Hematopoietic multipotent progenitor cell treated with erythropoietin and hydrocortisone succinate and interleukin-3 and kit ligand, for 15 days (in vitro differentiated cells): ENCODE results near the gene MRPL38.
"Not testable (repeated sequence)": the region's sequence is repeated elsewhere in the genome, so short reads cannot be mapped to it uniquely, and the experiment has no call there.

ENCODE experiments used
- DNase-seq: peaks from one replicate; pipeline ENCODE4 v3.0.0-alpha.2; 2015; ENCODE audit warnings: low spot score

MRPL38 gene

DNA sequence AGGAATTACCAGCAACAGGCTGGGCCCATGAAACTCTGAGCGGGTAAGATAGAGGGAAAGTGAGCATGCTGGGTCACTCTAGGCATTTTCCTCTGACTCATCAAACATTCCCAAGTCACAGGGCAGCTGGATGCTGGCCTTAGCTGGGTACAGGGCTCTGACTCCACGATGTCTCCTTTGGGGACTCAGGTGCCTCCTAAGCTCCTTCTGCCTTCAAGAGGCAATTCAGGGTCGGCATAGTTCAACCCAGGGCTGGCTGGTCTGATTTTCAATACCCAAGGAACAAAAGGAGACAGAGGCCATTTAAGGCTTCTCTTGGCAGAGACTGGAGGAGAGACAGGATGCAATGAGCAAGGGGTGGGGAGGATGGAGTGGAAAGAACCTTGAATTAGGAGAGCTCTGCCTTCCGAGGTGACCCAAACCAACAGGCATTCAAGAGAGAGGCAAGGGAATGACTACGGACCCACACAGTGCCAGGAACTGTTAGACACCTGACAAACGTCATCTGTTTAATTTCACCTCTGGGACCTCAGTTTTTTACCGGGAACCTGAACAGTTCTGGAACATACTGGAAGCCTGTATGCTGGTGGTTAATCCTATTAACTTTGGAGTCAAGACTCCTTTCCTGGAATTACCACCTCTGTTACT lies 50.5 kb downstream of the MRPL38 start:
- DNase-seq, result peak; percentile 41

DNA sequence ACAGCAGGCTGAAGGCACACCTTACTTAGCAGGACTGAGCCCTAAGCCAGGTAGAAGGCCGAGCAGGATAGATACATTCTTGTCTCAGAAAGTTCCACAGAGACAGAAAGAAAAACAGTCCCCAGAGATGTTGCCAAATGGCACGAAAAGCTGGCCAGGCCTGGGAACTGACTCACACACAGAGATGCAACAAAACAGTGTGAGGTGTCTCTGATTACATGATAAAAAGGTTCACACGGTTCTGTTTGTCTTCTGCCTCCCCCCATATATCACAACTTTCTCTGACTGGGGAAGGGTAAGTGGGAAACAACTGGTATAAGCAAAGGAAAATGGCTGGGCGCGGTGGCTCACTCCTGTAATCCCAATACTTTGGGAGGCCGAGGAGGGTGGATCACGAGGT lies 51.3 kb downstream of the MRPL38 start:
- DNase-seq, result no peak

GRCh38 chr17:75851693-75851991 lies 53.0 kb downstream of the MRPL38 start:
- not testable (repeated sequence) for DNase-seq

- DNase-seq, result no peak
These were observed 53.6 kb downstream of the MRPL38 start for GRCh38 chr17:75850928-75851692.

DNA sequence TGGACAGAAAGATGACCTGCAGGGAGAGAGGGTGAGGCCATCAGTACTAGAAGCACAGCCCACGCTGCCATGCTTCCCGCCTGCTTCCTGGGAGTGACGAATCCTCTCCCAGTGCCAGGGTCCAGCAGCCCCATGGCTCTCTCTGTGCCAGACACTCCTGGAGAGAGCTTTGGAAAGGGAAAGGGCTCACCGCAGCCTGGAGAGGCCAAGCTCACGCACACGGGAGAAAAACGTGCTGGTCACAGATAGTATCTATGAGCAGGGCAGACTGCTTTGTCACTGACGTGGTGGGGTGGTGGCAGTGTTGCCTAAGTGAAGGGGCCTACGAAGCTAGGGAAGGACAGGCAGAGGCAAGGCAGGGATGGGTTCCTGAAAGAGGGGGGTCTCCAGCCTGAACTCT lies 55.0 kb downstream of the MRPL38 start:
- peak; percentile 79 for DNase-seq

- DNase-seq, result peak; percentile 85
These were observed 55.4 kb downstream of the MRPL38 start for GRCh38 chr17:75849279-75849646.
